ENCODE results near the gene PRPF19.

Gene PRPF19

DNA sequence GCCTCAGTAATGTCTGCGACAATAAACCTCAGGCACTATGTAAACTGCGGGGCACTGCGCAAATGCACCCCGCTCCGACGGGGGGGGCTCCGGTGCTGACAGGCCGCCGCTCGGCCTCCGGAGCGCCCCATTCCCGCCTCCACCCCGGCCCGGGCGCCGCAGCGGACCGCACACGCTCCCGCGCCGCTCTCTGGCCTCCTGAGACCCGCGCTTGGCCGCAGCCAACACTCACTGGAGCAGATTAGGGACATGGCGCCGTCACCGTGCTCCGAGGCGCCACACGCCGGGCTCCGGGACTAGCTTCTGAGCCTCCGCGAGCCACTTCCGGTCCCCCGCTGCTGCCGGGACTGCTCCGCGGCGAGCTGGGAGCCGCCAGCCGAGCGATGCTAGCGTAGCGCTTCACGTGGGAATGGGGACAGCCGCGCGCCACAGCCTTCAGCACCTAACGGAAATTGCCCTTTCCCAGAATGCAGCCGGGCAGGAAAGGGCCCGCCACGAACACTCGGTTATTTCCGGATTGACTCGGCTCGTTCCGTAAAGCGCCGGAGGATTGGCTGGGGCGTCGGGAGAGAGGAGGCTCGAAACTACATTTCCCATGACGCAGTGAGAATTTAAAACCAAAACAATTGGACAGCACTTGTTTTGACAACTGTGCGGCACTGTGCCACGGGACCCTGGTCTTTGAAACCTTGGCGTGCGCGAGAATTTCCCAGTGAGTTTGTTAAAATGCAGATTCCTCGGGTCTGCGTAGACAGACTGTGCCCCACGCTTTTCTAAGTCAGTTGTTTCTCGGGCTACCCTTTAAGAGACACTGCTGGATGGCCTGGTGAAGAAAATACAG is at the start of gene PRPF19:
Gene PRPF19 (minus strand): TSS at position 454 of the 841 bp plus-strand sequence. CDS start 203 bp downstream, at position 251.
- Mint-ChIP-seq H3K4me1 (ENCODE audit: low read depth) (peaks cover 49% of the 10 kb centered on the region), H3K9me3 (ENCODE audit: low read depth) (no peaks in the 10 kb centered on the region)

DNA sequence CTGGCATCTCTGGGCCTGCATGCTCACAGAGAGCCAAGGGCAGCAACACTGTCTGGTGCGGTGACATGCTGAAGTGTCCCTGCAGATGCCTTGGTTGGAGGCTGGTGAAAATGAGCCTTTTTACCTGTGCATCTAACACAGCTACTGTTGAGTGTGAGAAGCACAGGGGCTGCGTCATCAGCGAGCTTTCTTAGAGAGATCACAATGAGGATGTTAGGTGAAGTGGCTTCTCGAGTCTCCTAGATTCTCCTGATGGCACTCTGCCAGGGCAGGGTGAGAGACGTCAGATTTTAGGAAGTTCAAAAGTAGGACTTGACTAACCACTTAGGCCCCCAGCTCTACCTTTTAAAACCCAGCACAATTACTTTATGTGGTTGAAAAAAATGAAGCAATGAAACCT is 49.2 kb upstream of the PRPF19 start:
- Mint-ChIP-seq H3K9me3 (ENCODE audit: low read depth) (no peaks in the 10 kb centered on the region), H3K27ac (no peak overlapping the region), H3K4me3 (no peak overlapping the region), H3K4me1 (ENCODE audit: low read depth) (peaks cover 20% of the 10 kb centered on the region), H3K36me3 (no peaks in the 10 kb centered on the region), H3K27me3 (no peaks in the 10 kb centered on the region)

More for the DNA sequence above, at the start of gene PRPF19:
- peaks cover 13% of the 10 kb centered on the region for H3K36me3 Mint-ChIP-seq
- peak within 1 kb of the TSS; percentile 91 for H3K4me3 Mint-ChIP-seq
- H3K27me3 Mint-ChIP-seq, result no peaks in the 10 kb centered on the region
- peak within 1 kb of the TSS; percentile 98 for H3K27ac Mint-ChIP-seq

DNA sequence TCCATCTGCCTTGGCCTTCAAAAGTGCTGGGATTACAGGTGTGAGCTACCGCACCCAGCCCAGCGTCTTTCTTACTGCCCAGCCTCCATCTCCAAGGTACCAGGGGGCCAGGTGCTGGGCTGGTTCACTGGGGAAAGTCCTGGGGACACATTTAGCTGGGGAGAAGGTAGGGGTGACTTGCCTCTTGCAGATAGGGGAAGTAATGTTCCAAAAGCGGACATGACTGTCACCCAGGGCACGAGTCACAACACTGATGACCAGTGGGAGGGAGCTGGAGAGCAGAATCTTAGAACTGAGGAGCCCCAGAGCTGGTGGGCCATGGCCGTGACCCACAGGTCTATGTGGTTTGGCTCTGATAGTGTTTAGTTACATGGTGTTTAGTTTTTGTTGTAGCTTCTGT is 48.0 kb upstream of the PRPF19 start:
- Mint-ChIP-seq H3K36me3 (no peaks in the 10 kb centered on the region), H3K9me3 (ENCODE audit: low read depth) (no peaks in the 10 kb centered on the region), H3K4me1 (ENCODE audit: low read depth) (peaks cover 28% of the 10 kb centered on the region)

DNA sequence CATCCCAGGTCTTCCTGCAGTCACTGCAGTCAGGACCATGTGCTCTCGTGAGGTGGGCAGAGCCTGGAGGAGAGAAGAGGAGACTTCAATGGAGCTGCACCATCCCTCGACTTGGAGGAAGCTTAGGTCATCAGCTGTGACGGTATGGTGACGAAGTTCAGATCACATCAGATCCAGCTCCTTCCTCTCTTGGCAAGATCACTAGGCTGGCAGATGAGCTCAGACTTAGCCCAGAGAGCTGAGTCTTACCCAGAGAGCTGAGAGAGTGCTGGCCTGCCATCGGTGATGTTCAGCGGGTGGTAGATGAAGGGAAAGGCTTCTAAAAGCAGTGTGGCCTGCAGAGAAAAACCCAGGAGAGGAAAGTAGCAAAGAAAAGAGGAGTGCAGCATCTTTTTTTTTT is 47.4 kb upstream of the PRPF19 start:
- no peaks in the 10 kb centered on the region for H3K36me3 Mint-ChIP-seq
- H3K4me1 Mint-ChIP-seq (ENCODE audit: low read depth), result peaks cover 28% of the 10 kb centered on the region
- no peak overlapping the region for H3K4me3 Mint-ChIP-seq
- H3K9me3 Mint-ChIP-seq (ENCODE audit: low read depth), result no peaks in the 10 kb centered on the region
- no peak overlapping the region for H3K27ac Mint-ChIP-seq
- H3K27me3 Mint-ChIP-seq, result no peaks in the 10 kb centered on the region

More for the DNA sequence above, 48.0 kb upstream of the PRPF19 start:
- Mint-ChIP-seq H3K27me3 (no peaks in the 10 kb centered on the region), H3K4me3 (no peak overlapping the region), H3K27ac (no peak overlapping the region)

DNA sequence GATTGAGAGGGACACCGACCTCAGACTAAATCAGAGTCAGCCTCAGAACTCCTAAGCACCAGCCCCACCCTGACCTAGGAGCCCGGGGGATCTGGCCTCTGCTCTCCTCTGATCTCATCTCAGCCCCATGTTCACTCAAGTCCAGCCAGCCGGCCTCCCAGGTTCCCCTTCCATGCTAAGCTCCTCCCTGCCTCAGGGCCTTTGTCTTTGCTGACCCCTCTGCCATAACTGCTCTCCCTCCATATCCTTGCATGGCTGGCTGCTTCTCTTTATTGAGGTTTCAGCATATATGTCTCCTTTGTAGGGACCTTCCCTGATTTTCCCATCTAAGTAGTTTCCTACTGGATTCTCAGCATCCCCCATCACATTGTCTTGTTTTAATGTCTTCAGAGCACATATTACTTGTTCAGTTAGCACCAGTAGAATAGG is 46.4 kb upstream of the PRPF19 start:
- H3K4me3 Mint-ChIP-seq, result peak overlapping the region; percentile 88
- no peaks in the 10 kb centered on the region for H3K36me3 Mint-ChIP-seq
- peak overlapping the region; percentile 92 for H3K27ac Mint-ChIP-seq
- H3K9me3 Mint-ChIP-seq (ENCODE audit: low read depth), result no peaks in the 10 kb centered on the region
- peaks cover 32% of the 10 kb centered on the region for H3K4me1 Mint-ChIP-seq (ENCODE audit: low read depth)
- H3K27me3 Mint-ChIP-seq, result no peaks in the 10 kb centered on the region

DNA sequence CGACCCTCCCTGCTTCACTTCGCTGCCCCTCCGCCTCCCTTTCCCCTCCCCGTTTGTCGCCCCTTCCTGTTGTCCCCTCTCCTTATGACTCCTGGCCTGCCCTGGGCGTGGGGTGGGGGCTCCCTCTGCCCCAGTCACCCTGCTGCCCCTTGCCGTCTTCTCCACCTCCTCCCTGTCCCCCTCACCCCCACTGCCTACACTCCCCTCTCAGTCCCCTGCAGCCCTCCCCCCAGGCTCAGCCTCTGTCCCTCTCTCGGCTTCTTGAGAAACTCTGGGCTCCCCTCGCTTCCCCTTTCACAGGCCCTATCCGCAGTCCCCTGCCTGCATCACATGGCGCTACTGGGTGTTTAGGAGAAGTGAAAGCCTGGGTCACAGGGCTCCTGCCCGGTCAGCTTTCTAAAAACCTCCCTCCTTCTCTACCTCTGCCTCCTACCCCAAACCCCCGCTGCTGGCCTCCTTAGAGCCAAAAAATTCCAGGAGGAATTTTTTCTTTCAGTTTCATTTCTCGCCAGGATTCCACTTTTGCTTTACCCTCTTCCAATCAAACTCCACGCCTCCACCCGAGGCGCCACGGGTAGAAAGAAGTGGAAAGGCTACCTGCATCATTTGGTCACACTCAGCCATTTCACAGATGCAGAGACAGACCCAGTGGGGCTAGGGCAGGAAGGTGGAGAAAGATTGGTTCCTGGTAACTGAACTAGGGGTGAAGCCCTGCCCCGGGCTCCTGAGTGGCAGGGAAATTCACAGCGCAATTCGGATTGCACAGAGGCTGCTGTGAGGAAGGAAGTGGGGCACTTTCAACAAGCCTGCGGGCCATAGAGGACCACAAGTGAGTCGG is 45.7 kb upstream of the PRPF19 start, which contains the start of gene SLC15A3:
Gene SLC15A3 (minus strand): TSS at position 273 of the 838 bp plus-strand sequence. CDS start 625 bp downstream, outside the sequence.
- Mint-ChIP-seq H3K27me3 (no peaks in the 10 kb centered on the region), H3K4me1 (ENCODE audit: low read depth) (peaks cover 32% of the 10 kb centered on the region), H3K4me3 (peak within 1 kb of the TSS; percentile 88), H3K27ac (peak within 1 kb of the TSS; percentile 92), H3K36me3 (no peaks in the 10 kb centered on the region), H3K9me3 (ENCODE audit: low read depth) (no peaks in the 10 kb centered on the region)

DNA sequence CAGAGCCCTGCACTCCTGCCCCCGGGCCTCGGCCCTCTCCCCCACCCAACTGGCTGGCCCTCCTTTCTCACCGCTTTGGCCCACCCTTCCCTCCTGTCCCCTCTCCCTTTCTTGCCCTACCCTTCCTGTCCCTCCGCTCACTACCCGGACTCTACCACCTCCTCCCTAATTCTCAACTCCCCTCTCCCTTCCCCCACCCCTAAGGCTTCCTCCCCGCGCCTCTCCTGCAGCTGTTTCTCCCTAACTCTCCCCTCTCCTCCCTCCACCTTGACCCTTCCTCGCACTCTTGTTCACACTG is 45.2 kb upstream of the PRPF19 start:
- peak overlapping the region; percentile 88 for H3K4me3 Mint-ChIP-seq
- H3K4me1 Mint-ChIP-seq (ENCODE audit: low read depth), result peaks cover 32% of the 10 kb centered on the region
- H3K27ac Mint-ChIP-seq, result peak overlapping the region; percentile 92
- no peaks in the 10 kb centered on the region for H3K36me3 Mint-ChIP-seq
- no peaks in the 10 kb centered on the region for H3K27me3 Mint-ChIP-seq
- H3K9me3 Mint-ChIP-seq (ENCODE audit: low read depth), result no peaks in the 10 kb centered on the region

DNA sequence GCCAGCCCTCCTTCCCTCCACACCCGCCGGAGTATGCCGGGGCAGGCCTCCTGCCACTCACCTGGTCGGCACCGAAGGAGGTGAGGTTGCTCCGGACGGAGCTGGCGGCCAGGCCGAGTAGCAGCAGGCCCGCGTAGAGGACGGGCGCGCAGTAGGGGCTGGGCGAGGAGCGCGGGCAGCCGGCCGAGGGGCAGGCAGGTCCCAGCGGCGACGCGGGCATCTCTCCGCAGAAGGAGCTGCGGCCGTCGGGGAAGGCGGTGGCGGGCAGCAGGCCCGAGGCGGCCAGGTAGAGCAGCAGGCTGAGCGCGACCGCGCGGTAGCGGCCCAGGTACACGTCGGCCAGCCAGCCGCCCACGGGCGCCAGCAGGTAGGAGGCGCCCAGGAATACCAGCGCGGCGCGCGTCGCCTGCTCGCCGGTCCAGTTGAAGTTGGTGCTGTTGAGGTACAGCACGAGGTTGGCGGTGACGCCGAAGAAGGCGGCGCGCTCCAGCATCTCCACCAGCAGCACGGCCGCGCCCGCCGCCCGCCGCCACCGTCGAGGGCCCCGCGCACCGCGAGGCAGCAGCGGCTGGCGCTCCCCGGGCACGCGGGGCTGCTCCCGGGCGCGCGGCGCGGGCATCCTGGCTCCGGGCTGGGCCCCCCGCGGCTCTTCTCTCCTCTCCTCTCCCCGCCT is 44.7 kb upstream of the PRPF19 start:
- Mint-ChIP-seq H3K27me3 (no peaks in the 10 kb centered on the region), H3K27ac (no peak overlapping the region), H3K9me3 (ENCODE audit: low read depth) (no peaks in the 10 kb centered on the region), H3K36me3 (no peaks in the 10 kb centered on the region), H3K4me1 (ENCODE audit: low read depth) (peaks cover 32% of the 10 kb centered on the region), H3K4me3 (peak overlapping the region; percentile 88)

DNA sequence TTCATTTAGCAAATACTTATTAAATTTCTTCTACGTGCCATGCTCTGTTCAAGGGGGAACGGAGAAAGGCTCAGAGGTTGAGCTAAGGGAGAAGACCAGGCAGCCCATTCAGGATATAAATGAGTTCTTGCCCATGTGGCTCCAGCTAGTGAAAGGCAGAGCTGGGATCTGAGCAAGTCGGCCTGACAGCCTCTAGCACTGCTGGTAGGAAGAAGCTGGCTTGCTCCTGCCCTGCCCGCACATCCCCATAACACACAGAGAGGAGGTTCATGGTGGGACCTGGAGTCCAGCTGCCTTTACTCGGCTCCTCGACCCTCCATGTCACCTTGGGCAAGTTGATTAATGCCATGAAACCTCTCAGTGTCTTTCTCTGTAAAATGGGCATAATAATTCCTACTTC is 43.6 kb upstream of the PRPF19 start:
- H3K4me3 Mint-ChIP-seq, result peak overlapping the region; percentile 66
- peaks cover 26% of the 10 kb centered on the region for H3K4me1 Mint-ChIP-seq (ENCODE audit: low read depth)

DNA sequence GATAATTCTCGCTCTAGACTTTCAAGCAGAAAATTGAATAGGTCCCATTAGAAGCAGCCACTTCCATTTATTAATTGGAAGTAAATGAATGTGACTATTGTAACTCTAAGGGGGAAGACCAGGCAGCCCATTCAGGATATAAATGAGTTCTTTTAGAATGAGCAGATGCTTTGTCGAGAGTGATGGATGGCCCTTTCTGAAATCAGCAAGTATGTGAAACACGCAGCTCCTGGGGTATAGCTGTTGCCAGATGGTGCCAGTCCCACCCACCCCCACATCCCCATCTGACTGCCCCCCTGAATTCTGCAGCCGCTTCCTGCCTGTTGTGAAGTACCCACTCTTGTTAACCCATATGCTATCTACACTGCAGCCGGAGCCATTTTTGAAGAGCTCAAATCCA is 41.9 kb upstream of the PRPF19 start:
- peaks cover 4% of the 10 kb centered on the region for H3K36me3 Mint-ChIP-seq
- no peaks in the 10 kb centered on the region for H3K27me3 Mint-ChIP-seq
- H3K4me1 Mint-ChIP-seq (ENCODE audit: low read depth), result peaks cover 26% of the 10 kb centered on the region
- H3K9me3 Mint-ChIP-seq (ENCODE audit: low read depth), result no peaks in the 10 kb centered on the region
- H3K4me3 Mint-ChIP-seq, result no peak overlapping the region
- H3K27ac Mint-ChIP-seq, result no peak overlapping the region

More for the DNA sequence above, 43.6 kb upstream of the PRPF19 start:
- Mint-ChIP-seq H3K9me3 (ENCODE audit: low read depth) (no peaks in the 10 kb centered on the region), H3K27ac (peak overlapping the region; percentile 79), H3K36me3 (no peaks in the 10 kb centered on the region), H3K27me3 (no peaks in the 10 kb centered on the region)

DNA sequence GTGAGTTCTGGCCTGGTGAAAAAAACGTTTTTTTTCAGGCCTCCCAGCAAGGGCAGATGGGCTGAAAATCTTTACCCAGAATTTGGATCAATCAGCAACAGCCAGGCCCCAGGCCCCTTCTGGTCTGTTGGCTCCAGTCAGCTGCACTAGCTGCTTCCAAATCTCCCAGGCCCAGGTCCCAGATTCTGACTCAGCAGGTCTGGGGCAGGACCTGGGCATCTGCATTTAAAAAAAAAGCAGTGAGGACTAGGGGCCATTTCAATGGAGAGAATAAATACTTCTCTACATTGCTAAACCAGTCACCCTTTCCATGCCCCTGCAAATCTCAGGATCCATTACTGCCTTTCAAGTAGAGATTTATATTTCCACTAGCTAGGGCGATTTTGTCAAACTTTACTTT is 41.3 kb upstream of the PRPF19 start:
- Mint-ChIP-seq H3K27me3 (no peaks in the 10 kb centered on the region), H3K4me1 (ENCODE audit: low read depth) (peaks cover 21% of the 10 kb centered on the region), H3K36me3 (peaks cover 4% of the 10 kb centered on the region)

DNA sequence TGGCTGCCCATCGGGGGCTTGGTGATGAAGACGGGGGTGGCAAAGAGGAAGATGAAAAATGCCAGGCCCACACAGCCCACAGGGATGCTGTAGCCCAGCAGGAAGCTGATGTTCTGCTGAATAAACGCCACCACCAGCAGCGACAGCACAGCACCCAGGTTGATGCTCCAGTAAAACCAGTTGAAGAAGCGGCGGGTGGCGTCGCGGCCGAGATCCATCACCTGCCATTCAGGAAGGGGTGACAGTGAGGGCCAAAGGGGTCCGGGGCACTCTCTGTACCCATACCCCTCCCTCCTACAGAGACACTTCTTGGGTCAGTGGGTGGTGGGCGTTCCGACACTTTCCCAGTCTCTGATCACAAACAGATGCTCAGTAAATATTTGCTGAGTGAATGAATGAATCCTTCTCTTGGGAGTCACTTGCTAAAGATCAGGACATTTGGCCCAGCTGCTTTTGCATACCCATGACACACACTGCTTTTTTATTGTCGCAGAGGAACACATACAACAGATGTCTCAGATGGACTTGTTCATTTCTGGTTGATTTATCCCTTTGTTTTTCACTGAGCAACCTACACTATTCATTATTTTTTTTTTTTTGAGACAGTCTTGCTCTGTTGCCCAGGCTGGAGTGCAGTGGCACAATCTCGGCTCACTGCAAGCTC is 40.3 kb upstream of the PRPF19 start:
- Mint-ChIP-seq H3K27me3 (no peaks in the 10 kb centered on the region), H3K27ac (no peak overlapping the region), H3K9me3 (ENCODE audit: low read depth) (no peaks in the 10 kb centered on the region), H3K36me3 (peaks cover 4% of the 10 kb centered on the region), H3K4me3 (no peak overlapping the region), H3K4me1 (ENCODE audit: low read depth) (peaks cover 13% of the 10 kb centered on the region)

More for the DNA sequence above, 41.3 kb upstream of the PRPF19 start:
- H3K27ac Mint-ChIP-seq, result no peak overlapping the region
- no peak overlapping the region for H3K4me3 Mint-ChIP-seq
- H3K9me3 Mint-ChIP-seq (ENCODE audit: low read depth), result no peaks in the 10 kb centered on the region

DNA sequence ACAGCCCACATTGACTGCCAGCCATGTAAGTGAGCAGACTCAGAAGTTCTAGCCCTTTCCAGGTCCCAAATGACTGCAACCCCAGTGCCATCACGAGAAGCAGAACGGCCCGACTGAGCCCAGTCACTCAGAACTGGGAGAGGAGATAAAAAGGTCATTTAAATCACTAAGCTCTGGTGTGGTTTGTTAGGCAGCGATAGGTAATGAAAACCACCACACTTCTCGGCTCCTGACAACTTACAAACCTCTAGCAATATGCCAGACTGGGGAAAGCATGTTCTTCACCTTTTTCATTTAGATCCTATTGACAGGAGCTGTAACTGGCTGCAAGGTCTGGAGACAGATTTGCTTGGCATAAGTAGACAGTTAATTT is 38.9 kb upstream of the PRPF19 start:
- Mint-ChIP-seq H3K36me3 (peaks cover 4% of the 10 kb centered on the region), H3K27me3 (no peaks in the 10 kb centered on the region), H3K4me3 (no peak overlapping the region), H3K9me3 (ENCODE audit: low read depth) (no peaks in the 10 kb centered on the region), H3K4me1 (ENCODE audit: low read depth) (peaks cover 11% of the 10 kb centered on the region), H3K27ac (no peak overlapping the region)

DNA sequence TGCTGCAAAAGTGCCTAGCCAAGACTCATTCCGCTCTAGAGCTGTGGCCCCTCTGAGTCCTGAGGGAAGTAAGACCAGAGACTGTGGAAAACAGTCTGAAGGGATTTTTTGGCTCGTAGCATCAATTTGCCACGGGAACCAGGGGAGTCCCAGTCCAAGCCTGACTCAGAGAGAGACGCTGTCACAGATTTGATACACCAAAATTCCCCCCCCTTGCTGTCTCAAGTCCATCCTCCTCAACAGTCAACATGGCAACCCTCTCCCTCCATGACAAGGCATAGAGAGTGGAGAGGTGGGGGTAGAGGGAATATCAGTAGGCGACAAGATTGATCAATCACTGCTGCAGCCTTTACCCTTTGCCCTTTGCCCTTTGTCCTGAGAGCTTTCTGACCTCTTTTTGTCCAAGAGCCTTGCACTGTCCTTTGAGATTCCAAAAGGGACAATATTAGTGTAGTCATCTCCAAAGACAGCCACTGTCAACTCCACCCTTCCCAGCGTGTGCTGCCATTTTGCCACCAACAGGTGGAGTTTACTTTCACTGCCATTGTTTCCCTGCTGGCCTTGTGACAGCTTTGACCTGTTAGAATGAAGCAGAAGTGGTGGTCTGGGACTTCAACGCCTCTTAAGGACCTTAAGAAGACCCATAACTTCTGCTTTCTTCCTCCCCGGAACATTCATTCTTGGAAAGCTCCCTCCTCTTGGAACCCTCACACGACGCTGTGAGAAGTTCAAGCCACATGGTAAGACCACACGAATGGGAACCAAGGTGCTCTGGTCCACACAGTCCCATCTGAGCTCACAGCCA is 38.3 kb upstream of the PRPF19 start:
- Mint-ChIP-seq H3K36me3 (peaks cover 4% of the 10 kb centered on the region), H3K4me1 (ENCODE audit: low read depth) (peaks cover 6% of the 10 kb centered on the region), H3K27ac (no peak overlapping the region), H3K9me3 (ENCODE audit: low read depth) (no peaks in the 10 kb centered on the region), H3K27me3 (no peaks in the 10 kb centered on the region), H3K4me3 (no peak overlapping the region)
